ENCODE results near the gene MRPS26. TPM values are rescaled to one million over a fixed set of nuclear protein-coding genes. Genes with fewer than 3 reads are reported as not detected.
"Not testable (repeated sequence)": the region's sequence is repeated elsewhere in the genome, so short reads cannot be mapped to it uniquely, and the experiment has no call there.

MRPS26 gene
- polyA plus RNA-seq (2012; ENCODE audit: missing spikeins): 26.6 TPM

DNA sequence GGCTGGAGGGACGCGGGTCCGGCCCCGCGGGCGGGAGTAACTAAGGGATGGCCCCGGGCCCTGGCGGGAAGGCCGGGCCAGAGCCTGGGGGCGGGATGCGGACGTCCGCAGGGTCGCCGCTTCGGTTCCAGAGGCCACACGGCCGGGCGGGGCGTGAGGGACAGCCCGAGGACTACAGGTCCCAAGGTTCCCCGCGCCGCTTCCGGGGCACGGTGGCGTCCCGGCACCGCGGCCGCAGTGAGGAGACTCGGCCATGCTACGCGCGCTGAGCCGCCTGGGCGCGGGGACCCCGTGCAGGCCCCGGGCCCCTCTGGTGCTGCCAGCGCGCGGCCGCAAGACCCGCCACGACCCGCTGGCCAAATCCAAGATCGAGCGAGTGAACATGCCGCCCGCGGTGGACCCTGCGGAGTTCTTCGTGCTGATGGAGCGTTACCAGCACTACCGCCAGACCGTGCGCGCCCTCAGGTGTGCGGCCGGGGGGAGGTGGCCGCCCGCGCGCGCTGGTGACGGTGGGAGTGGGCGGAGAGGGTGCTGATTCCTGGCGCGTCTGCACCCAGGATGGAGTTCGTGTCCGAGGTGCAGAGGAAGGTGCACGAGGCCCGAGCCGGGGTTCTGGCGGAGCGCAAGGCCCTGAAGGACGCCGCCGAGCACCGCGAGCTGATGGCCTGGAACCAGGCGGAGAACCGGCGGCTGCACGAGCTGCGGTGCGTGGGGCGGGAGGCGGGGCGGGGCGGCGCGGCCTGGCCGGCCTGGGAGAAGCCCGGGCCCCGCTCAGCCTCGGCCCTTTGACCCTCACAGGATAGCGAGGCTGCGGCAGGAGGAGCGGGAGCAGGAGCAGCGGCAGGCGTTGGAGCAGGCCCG lies at the start of gene MRPS26:
Gene MRPS26, plus strand, starts transcription at position 237 of the 861 bp plus-strand sequence. Its CDS starts 17 bp downstream, at position 254.
- FAIRE-seq (peak; percentile 99), DNase-seq (ENCODE audit: insufficient read length) (peak; percentile 93)

GRCh38 chr20:2998728-2999127 lies 47.1 kb upstream of the MRPS26 start:
- DNase-seq (ENCODE audit: insufficient read length) (no peak), FAIRE-seq (no peak)
- TF ChIP-seq POLR2AphosphoS5 (IDR thresholded peaks at IDR 0.05; ENCODE audit: low read depth, low read length) (no peak), POLR2A (IDR thresholded peaks at IDR 0.05; ENCODE audit: low read depth, low read length) (no peak), TAF1 (IDR thresholded peaks at IDR 0.05; ENCODE audit: borderline replicate concordance, low read depth, low read length) (no peak)

More for the DNA sequence above, at the start of gene MRPS26:
- TF ChIP-seq TAF1 (IDR thresholded peaks at IDR 0.05; ENCODE audit: borderline replicate concordance, low read depth, low read length): peak; percentile 35; the same call in 1 of the 2 replicates
- TF ChIP-seq POLR2A (IDR thresholded peaks at IDR 0.05; ENCODE audit: low read depth, low read length): peak; percentile 66; the same call in 1 of the 2 replicates
- peak; percentile 40 for TF ChIP-seq POLR2AphosphoS5 (IDR thresholded peaks at IDR 0.05; ENCODE audit: low read depth, low read length)

DNA sequence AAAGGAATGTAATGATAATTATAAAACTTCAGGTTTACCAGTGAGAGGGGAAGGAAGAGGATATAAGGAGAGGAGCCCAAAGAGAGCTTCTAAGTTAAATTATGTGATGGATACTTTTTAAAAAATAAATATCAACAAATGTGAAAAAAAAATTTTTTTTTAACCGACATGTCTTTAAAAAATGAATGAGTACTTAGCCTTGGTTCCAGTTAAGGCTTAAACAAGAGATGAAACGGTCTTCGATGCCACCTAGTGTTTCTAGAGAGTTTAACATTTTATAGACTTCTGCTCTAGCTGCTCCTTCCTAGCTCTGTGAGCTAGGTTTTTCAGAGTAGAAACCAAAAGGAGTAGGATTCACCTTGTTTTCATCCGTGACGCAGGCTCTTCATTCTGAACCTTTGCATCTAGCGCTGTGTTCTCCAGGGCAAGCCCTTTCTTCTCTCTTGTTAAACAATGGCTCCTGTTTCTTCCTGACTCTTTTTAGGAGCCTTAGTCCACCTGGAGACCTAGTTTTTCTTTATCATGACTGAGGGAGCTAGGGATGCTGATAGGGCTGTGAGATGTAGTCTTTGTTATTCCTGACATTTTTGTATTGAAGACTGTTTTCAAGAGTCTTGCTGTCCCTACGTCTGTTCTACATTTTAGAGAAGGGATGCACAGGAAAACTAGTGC lies 44.9 kb upstream of the MRPS26 start:
- DNase-seq (ENCODE audit: insufficient read length) (no peak), FAIRE-seq (peak; percentile 74)
- TF ChIP-seq TAF1 (IDR thresholded peaks at IDR 0.05; ENCODE audit: borderline replicate concordance, low read depth, low read length): no peak

- DNase-seq (ENCODE audit: insufficient read length) (no peak), FAIRE-seq (no peak)
- TF ChIP-seq TAF1 (IDR thresholded peaks at IDR 0.05; ENCODE audit: borderline replicate concordance, low read depth, low read length): no peak
- no peak for TF ChIP-seq POLR2AphosphoS5 (IDR thresholded peaks at IDR 0.05; ENCODE audit: low read depth, low read length)
- no peak for TF ChIP-seq POLR2A (IDR thresholded peaks at IDR 0.05; ENCODE audit: low read depth, low read length)
These were observed 42.4 kb upstream of the MRPS26 start for GRCh38 chr20:3003416-3003815.

DNA sequence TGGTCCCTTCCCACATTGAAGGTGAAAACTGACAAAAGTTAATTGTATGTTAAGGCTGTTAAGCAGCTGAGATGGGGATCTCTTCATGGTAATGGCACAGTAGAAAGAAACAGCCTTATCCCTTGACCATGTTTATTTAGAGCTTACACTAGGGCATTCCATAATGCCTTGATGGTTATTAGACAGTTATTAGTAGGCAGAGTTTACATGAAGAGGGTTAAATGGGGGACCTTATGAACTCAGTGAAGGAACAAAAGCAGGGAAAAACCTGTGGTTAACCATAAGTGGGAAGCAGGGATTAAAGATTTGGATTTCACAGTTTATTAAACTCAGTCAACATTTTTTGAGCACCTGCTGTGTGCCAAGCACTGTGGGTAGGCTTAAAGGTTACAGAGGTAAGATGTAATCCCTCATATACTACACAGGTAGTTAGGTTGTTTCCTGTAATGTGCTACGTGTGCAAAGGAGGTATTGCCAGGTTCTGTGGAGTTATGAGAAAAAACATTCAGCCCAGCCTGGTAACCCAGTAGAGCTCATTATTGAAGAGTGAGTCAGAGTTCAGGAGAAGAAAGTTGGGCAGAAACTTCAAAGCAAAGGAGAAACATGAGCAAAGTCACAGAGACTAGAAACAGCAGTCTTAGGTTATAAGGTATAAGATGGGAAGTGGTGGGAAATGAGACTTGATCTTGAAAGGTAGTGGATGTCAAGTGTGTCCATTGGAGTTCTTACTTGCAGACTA lies 34.7 kb upstream of the MRPS26 start:
- TF ChIP-seq TAF1 (IDR thresholded peaks at IDR 0.05; ENCODE audit: borderline replicate concordance, low read depth, low read length): no peak
- FAIRE-seq (no peak), DNase-seq (ENCODE audit: insufficient read length) (no peak)

- TF ChIP-seq TAF1 (IDR thresholded peaks at IDR 0.05; ENCODE audit: borderline replicate concordance, low read depth, low read length) (no peak), POLR2AphosphoS5 (IDR thresholded peaks at IDR 0.05; ENCODE audit: low read depth, low read length) (no peak), POLR2A (IDR thresholded peaks at IDR 0.05; ENCODE audit: low read depth, low read length) (no peak)
- DNase-seq (ENCODE audit: insufficient read length): no peak
- no peak for FAIRE-seq
These were observed 34.1 kb upstream of the MRPS26 start for GRCh38 chr20:3011752-3012151.

DNA sequence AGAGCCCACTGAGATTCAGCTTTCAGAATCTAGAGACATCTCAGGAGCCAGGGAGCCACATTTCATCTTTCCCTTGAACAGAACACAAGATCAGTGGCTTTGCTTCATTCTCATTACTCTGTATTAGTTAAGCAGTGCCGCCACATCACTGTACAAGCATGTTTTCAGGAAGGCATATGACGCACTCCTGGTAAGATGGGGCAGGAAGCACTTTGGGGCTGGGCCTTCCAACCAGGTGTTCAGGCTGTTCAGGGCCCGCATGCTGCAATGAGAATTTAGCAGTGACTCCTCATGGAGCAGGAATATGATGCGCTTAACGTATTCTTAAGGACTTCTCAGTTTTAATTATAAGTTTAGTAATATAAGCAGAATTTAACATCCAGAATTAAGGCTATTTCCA lies 32.1 kb upstream of the MRPS26 start:
- FAIRE-seq (no peak), DNase-seq (ENCODE audit: insufficient read length) (no peak)
- TF ChIP-seq POLR2A (IDR thresholded peaks at IDR 0.05; ENCODE audit: low read depth, low read length): no peak
- TF ChIP-seq TAF1 (IDR thresholded peaks at IDR 0.05; ENCODE audit: borderline replicate concordance, low read depth, low read length): no peak
- TF ChIP-seq POLR2AphosphoS5 (IDR thresholded peaks at IDR 0.05; ENCODE audit: low read depth, low read length): no peak

GRCh38 chr20:3014179-3014578 lies 31.7 kb upstream of the MRPS26 start:
- DNase-seq (ENCODE audit: insufficient read length) (no peak), FAIRE-seq (no peak)
- TF ChIP-seq POLR2A (IDR thresholded peaks at IDR 0.05; ENCODE audit: low read depth, low read length) (no peak), TAF1 (IDR thresholded peaks at IDR 0.05; ENCODE audit: borderline replicate concordance, low read depth, low read length) (no peak), POLR2AphosphoS5 (IDR thresholded peaks at IDR 0.05; ENCODE audit: low read depth, low read length) (no peak)

GRCh38 chr20:3014662-3015061 lies 31.2 kb upstream of the MRPS26 start:
- TF ChIP-seq TAF1 (IDR thresholded peaks at IDR 0.05; ENCODE audit: borderline replicate concordance, low read depth, low read length) (no peak), POLR2AphosphoS5 (IDR thresholded peaks at IDR 0.05; ENCODE audit: low read depth, low read length) (no peak), POLR2A (IDR thresholded peaks at IDR 0.05; ENCODE audit: low read depth, low read length) (no peak)
- DNase-seq (ENCODE audit: insufficient read length) (no peak), FAIRE-seq (no peak)

DNA sequence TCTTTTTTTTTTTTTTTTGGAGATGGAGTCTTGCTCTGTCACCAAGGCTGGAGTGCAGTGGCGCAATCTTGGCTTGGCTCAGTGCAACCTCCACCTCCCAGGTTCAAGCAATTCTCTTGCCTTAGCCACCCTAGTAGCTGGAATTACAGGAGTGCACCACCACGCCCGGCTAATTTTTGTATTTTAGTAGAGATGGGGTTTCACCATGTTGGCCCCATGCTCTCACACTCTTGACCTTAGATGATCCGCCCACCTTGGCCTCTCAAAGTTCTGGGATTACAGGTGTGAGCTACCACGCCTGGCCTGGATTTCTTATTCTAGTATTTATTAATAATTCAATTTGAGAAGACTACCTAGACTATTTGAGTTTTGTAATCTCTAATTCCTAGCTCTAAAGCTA lies 30.6 kb upstream of the MRPS26 start:
- not testable (repeated sequence) for FAIRE-seq; DNase-seq (ENCODE audit: insufficient read length)

- DNase-seq (ENCODE audit: insufficient read length) (no peak), FAIRE-seq (no peak)
- no peak for TF ChIP-seq POLR2A (IDR thresholded peaks at IDR 0.05; ENCODE audit: low read depth, low read length)
- no peak for TF ChIP-seq POLR2AphosphoS5 (IDR thresholded peaks at IDR 0.05; ENCODE audit: low read depth, low read length)
- no peak for TF ChIP-seq TAF1 (IDR thresholded peaks at IDR 0.05; ENCODE audit: borderline replicate concordance, low read depth, low read length)
These were observed 24.5 kb upstream of the MRPS26 start for GRCh38 chr20:3021327-3021726.

Data from GM12892 (cell line).